ELF-1 (cell line): ENCODE measurements around the gene AGAP1.

Experiments used
- DNase-seq: peaks from one replicate; pipeline ENCODE4 v3.0.0-alpha.2; 2016; ENCODE audit warnings: low read depth, low spot score

Gene AGAP1

DNA sequence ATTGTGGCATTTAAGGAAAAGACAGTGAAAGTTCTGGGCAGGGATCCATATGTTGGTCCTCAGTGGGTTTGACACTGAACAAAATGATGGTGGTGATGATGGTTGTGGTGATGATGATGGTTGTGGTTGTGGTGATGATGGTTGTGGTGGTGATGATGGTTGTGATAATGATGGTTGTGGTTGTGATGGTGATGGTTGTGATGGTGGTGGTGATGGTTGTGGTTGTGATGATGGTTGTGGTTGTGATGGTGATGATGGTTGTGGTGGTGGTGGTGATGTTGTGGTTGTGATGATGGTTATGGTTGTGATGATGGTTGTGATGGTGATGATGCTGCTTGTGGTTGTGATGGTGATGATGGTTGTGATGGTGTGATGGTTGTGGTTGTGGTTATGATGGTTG lies 308.7 kb downstream of the AGAP1 start:
- DNase-seq, result no peak

DNA sequence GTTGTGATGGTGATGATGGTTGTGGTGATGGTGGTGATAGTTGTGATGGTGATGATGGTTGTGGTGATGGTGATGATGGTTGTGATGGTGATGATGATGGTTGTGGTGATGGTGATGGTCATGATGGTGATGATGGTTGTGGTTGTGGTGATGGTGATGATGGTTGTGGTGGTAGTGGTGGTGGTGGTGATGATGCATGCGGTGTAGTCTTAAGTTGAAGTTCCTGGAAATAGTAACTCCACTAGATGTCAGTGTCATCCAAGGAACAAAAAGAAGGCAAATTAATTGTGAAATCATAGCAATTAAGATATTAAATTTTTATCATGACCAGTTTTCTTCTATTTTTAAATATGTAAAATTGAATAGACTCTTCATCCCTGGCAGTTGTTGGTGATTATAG lies 309.2 kb downstream of the AGAP1 start:
- DNase-seq, result no peak

DNA sequence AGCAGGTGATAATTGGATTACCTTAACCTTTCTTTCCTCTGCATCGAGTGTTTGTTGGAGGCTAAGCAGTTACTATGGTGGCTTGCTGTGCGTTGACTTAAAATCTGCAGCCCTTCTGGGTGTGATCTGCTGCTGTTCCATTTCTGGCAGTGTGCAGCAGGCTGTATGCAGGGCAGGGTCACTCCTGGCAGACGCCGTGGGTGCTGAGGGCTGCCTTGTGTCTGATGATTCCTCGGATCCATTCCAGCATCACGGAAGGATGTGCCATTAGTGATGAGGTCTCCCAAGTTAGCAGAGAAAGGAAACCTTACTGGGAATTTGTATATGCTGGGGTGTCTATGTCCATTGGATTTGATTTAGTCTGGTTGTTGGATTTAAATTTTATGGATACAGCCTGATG lies 310.8 kb downstream of the AGAP1 start:
- no peak for DNase-seq

DNA sequence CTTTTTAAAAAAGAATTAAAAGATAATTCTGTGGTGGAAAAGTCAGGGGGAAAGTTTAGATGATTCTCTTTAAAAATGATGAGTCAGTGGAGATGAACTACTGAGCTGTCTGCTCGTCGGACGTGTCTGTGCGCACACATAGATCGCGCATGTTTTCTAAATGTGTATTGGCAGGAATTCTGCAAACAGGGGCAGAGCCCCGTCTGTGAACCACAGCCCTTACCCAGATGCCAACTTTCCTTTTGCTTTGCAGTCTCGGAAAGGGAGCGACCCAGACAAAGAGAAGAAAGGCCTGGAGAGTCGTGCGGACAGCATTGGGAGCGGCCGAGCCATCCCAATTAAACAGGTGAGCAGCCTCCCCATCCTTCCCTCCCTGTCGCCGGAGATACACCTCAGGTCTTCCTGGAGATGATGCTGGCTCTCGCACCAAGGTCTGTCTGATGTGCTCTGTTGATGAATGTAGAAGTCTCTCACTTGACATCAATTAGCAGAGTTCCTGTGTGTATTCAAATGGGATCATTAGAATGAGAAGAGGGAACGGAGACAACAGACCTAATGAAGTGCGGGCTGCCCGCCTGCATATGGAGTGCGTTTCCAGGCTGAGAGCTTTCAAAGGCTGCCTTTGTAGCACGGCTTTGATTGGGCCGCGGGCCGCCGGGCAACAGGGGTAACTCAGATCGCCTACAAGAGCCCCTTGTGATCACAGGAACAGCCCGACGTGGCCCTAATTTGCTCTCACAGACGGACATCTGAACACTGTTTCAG lies 313.3 kb downstream of the AGAP1 start:
- peak; percentile 67 for DNase-seq

DNA sequence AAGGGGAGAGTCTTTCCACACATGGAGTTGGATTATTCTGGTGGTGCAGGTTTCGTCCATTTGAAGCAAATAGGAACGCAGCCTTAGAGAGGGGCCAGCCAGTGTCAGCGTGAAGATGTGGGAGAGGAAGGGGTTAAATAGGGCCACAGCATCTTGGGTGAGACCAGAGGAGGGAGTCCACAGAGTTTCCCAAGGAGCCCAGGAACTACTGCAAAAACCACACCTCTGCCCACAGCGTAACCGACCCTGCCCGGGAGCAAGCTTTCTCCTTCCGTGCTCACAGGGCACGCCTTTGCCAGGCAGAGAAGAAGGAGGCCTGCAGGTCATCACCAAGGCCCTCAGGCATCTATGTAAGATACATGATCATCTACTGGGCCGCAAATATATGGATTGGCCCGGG lies 314.5 kb downstream of the AGAP1 start:
- no peak for DNase-seq

DNA sequence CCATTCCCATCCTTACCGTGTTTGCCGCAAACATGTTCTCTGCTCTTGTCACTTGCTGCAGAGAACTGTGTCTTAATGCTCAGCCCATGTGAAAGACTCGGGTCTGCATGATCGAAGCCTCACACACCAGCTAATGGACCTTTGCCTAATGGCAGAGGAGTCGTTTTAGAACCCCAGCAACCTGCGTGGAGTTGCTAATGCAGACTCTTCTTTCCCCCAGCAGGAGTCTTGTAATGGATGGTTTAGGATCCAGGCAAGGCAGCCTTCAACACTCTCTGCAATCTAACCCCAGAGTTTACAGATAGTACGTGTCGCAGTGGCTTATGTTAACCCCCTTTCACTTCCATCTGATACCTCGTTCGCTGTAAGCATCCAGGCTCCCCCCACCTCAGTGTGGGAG lies 316.4 kb downstream of the AGAP1 start:
- DNase-seq, result no peak

DNA sequence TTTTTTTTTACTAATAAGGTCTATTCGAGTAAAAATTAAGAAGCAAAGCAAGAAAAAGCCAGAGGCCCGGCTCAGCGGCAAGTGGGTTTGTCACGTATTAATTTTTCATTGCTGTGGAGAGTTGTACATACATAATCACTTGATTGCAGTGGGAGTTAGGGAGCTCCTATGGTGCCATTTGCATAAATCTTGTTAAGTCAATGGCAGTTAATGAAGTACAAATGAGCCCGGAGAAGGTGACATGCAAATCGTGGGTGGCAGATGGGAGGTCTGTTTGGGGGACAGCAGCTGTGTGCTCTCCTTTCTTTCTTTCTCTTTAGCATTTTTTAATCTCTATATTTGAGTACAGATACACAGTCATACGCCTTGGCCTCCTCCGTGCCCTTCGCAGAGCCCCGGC lies 317.0 kb downstream of the AGAP1 start:
- no peak for DNase-seq

DNA sequence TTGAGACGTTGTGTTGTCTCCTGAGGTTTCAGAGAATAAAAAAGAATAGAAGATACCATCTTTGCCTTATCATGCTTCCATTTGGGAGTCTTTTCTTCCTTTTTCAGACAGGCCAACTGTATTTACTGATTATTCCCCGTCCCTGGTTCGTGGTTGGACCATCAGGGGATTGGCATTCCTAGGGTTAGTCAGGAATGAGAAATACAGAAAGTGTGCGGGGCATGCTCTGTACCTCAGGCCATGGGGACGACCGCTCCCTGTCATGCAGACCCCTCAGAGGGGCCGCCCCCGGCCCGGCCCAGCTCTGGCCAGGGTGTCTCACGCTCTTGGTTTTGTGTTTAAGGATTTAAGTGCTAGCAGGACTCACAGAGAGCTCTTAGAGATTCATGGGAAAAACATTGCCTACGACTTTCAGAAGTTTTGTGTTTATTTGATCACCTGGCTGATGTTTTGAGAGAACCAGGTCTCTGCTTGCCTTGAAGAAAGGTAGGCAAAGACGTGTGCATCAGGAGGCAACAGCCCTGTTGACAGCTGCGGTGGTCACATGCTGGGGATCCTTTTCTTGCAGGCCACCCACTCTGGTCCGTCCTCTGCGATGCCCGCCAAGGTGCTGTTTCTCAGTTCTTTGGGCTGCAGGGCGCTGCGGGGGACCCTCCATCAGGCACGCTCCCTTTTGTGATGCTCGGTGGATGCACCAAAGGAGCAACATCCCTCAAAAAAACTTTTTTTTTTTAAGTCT lies 317.8 kb downstream of the AGAP1 start:
- DNase-seq, result no peak

DNA sequence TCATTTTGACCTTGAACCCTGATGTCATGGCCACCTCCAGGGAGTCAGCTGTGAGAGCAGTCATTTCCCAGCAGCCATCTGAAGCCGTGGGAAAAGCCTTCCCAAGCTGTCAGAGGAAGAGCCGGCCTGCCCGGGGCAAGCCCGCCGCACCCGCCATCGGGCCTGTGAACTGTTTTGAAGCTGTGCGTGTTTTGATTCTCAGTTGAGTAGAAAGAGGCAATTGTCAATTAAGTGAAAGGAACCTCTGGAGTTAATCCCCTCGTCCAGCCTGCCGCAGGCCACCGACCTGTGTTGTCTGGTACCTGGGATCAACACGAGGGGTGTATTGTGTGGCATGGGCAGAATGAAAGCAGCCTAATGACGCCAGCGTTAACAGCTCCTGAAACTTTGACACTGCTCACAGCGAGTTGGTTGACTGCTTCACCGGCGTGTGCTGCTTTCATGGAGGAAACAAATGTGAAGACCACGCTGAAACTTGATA lies 318.4 kb downstream of the AGAP1 start:
- peak; percentile 18 for DNase-seq

DNA sequence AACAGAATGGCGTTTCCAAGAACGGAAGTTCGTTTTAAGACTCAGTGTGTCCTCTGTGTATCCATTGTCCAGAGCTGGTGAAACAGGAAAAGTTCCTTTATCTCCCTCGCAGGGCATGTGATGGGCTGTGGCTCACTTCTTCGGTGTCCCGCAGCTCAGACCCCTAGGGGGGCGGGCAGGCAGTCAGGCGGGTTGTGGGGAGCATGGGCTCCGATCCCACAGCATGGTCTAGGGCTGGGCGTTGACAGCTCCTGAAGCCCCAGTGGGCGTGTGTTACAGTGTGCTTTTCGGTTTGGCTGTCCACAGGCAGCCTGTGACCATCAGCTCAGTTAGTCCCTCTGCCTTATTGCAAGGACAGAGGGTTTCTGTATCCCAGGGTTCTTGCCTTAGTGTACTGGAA lies 319.6 kb downstream of the AGAP1 start:
- no peak for DNase-seq

DNA sequence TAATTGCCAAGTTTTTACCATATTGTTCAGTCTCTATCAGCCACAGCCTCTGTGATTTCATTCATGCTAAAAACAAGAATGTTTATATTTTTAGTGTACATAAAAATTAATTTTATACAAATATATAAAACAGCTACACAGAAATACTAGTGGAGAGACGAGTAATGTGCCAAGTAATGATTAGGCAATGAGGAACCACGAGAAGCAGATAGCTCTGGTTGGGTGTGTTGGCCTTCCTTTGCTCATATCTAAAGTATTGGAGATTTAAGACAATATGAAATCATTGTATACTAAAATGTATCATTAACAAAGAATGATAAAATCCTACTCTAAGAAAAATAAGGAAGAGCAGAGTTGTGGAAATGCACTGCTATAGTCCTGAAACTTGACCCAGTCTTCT lies 326.7 kb downstream of the AGAP1 start:
- DNase-seq, result no peak

DNA sequence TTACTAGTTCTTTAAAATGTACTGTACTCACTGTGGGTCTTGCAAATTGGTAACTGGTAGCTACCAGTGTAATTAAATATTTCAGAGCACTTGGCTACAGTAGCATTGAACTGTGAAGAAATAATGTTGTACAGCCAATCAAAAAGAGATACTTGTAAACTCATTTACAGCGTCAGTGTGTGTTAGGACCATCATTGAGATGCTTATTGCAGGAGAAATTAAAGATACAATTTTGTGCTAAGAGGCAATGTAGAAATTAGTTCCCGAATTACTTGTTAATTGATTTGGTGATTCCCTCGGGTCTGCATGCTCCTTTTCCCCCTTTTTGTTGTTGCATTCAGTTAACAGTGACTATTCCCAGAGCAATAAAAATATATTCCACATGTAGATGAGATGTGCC lies 330.5 kb downstream of the AGAP1 start:
- no peak for DNase-seq

DNA sequence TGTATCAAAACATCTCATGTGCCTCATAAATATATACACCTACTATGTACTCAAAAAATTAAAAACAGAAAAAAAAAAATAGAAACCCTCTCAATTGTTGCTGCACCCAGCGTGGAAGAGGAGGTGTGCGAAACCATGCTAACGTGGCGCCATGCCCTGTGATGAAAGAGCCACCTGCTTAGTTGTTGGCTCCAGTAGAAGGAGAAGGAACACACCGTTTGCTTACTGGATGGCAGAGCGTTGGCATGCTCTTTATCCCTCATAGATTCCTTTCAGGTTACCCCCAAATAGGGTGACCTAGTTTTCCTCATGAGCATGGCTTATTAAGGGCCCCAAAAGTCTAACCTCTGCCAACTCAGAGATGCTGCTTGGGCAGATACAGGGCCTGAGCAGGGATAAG lies 332.1 kb downstream of the AGAP1 start:
- DNase-seq, result no peak

DNA sequence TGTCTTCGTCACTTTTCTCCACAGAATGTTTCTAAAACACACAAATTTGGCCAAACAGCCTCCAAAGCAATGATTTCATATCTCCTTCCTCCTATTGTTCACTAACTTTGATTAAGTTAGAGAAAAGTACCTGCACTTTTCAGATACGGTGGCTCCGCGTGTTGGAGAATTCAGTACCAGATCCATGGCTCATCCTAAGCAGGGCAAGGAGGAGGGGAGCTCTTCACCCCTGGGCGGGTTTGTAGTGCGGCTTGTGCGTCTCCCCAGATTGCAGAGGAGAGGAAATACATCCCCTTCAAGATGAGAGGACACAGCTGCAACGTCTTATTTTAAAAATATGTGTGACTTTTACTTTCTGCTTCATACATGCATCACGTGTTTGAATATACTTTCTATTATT lies 333.0 kb downstream of the AGAP1 start:
- DNase-seq, result no peak

DNA sequence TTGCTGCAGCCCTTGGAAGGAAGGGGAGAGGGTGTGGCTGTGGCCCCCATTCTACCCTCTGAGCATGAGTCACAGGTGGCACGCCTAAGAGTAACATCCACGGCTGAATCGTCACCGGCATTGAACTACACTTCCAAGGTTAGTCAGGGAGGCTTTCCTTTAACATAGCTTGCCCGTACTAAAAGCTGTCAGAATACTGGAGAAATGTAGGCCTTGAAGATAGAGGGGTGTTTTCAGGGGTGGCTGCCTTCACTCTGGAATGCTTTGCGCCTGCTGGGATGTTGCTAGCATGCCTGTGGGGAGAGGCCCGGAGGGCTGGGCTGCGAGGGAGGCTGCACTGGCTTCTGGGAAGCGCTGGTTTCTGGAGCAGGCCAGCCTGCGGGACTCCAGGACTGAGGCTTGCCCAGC lies 333.7 kb downstream of the AGAP1 start:
- DNase-seq, result peak; percentile 36

DNA sequence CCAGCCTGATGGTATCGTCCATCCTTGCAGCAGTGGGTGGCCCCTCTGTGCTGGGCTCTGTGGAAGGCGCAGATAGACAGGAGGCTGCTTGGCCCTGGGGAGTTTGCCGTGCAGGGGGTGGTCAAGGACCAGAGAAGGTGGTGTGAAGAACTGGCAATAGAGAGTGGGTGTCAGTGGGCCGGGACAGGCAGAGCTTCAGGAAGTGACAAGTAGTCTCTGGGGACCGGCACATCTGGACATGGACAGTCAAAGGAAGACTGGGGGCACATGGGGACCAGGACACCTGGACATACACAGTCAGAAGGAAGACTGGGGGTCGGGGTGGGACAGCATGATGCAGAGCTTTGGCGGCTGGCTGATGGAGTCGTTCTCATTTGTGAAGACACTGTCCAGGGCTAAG lies 335.9 kb downstream of the AGAP1 start:
- DNase-seq, result no peak

DNA sequence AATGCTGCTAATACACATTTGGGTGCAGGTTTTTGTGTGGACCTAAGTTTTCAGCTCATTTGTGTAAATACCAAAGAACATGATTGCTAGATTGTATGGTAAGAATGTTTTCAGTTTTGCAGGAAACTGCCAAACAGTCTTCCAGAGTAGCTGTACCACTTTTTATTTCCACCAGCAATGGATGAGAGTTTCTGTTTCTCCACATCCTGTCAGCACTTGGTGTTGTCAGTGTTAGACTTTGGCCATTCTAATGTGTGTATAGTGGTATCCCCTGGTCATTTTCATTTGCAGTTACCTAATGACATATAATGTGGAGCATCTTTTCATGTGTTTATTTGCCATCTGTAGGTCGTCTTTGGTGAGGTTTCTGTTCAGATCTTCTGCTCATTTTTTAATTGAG lies 337.9 kb downstream of the AGAP1 start:
- DNase-seq, result no peak

DNA sequence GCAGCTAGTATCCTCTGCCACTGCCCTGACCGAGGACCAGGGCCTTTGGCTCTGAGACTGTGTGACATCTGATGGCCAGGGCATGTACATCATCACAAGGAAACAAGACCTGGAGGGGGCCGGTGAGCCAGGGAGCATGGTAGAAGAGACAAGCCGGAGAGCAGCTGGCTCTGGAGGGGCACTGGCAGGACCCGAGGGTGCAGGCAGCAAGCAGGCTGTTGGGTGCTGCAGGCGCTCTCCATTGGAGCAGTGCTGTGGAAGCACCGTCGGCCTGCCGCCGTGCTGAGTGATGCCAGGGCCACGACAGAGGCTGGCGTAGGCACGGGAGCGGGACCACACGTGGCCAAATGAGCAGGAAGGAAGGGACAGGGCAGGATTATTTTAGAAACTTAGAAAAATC lies 339.1 kb downstream of the AGAP1 start:
- DNase-seq, result no peak

DNA sequence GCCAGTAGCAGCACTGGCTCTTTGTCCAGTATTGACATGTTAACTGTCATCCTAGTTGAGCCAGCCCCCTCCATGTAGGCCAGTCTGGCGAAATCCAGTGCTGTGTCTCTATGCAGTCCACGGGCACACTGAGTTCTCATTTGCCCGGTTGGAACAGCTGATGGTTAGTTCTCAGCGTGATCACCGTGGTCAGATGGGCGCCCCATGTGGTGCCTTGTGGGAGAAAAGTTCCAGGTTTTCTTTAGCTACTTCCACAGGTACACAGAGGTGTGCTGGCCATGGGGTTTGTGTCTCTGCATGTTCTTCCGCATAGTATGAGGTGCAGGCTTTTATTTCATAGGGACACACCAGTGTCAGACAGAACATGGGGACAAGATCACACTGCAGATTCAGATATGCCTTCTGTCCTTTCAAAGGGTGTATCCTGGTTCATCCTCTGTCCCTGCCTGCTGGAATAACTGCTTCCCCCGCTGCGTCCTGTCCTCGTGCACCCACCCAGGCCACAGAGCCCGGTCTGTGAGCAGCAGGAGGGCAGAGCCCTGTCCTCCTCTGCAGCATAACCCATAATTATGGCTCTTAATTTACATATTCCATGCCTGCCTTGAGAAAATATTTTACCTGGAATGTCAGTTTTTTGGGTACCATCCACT lies 340.3 kb downstream of the AGAP1 start:
- peak; percentile 12 for DNase-seq

DNA sequence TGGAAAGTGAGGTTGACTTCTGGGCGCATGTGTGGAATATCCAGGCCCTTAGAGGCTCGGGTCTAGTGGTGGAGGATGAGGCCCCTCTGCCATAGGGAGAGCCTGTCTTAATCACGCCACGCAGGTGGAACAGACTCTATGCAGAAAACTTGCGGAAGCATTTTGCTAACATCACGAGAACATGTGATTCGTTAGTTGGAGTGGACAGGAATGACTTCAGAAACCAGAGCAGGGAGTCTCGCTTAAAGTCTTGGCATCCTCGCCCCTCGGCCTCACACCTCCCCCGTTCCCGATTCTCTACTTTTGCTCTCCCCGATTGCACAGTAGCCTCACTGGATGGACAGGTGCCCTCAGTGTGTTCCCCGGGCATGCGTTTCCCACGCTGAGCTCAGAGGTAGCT lies 340.9 kb downstream of the AGAP1 start:
- DNase-seq, result no peak

DNA sequence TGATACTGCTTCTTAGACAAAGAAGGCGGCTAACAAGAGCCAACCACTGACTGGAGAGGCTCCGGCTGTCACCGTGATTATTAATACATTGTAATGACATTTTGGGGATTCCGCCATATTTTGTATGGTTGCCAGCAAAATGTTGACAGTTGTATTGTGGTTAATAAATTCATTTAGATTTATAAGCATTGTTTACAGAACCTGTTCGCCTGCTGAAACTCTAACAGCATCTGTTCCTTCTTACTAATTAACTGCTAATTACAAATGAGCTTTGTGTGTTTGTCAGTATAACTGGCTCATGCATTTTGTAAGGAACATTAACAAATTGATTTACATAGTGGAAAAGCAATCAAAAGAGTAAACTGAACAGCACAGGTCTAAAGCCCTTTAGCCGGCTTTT lies 342.0 kb downstream of the AGAP1 start:
- DNase-seq, result no peak

DNA sequence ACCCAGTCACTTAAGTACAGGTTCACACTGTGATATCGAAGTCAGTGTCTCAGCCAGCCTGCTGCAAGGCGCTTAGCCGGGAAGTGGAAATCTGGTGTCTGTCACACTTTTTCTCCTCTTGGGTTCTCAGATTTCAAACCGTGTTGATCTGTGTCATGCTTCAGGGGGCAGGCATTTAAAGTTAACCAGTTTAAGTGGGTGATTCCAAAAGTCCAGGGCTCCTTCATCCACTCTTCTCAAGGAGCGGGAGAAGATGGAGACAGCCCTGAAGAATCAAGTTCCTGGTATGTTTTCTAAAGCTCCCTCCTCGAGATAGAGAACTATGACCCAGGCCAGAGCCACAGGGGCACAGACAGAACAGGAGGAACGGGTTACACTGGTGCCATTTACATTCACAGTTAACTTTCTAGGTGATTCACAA lies 342.7 kb downstream of the AGAP1 start:
- peak; percentile 60 for DNase-seq

DNA sequence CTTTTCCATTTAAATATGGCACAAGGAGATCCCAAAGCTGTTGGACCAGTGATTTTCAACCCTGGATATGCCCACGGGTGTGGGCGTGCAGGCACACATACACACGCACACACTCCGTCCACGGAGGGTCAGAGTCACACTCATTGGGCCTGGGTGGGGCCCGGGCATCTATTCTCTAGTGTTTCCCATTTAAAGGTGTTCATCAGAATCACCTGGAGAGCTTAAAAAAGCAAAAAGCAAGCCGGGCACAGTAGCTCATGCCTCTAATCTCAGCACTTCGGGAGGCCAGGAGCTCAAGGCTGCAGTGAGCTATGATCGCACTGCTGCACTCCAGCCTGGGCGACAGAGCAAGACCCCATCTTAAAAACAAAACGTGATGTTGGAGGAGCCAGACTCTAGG lies 345.4 kb downstream of the AGAP1 start:
- DNase-seq, result no peak
